Karpas-422 (cell line): ENCODE measurements around the gene ZNF836. TPM values are rescaled to one million over a fixed set of nuclear protein-coding genes. Genes with fewer than 3 reads are reported as not detected.

ENCODE experiments used
- DNase-seq: peaks from one replicate; pipeline ENCODE4 v3.0.0-alpha.2; 2015
- H2AFZ ChIP-seq: fragments of 200-600 bp; sonication (generic); 2 replicates; pipeline ENCODE4 v1.6.1; 2014; ENCODE audit warnings: antibody characterized with exemption, low read length, mixed read lengths
- H3K27ac ChIP-seq: fragments of 200-600 bp; sonication (generic); 2 replicates; pipeline ENCODE4 v1.5.1; 2014; ENCODE audit warnings: mild to moderate bottlenecking, low read length, moderate library complexity
- H3K27me3 ChIP-seq: fragments of 200-600 bp; sonication (generic); 2 replicates; pipeline ENCODE4 v1.6.1; 2014; ENCODE audit warnings: low read length, mixed read lengths
- H3K36me3 ChIP-seq: fragments of 200-600 bp; sonication (generic); 2 replicates; pipeline ENCODE4 v1.6.1; 2014; ENCODE audit warnings: low read length, mixed read lengths; ENCODE audit not compliant: insufficient read depth
- H3K4me1 ChIP-seq: fragments of 200-600 bp; sonication (generic); 2 replicates; pipeline ENCODE4 v1.6.1; 2014; ENCODE audit warnings: mild to moderate bottlenecking, low read length, mixed read lengths
- H3K4me2 ChIP-seq: fragments of 200-600 bp; sonication (generic); 2 replicates; pipeline ENCODE4 v1.6.1; 2014; ENCODE audit warnings: low read length, low read depth, mild to moderate bottlenecking; ENCODE audit not compliant: poor library complexity, severe bottlenecking
- H3K4me3 ChIP-seq: fragments of 200-600 bp; sonication (generic); 2 replicates; pipeline ENCODE4 v1.5.1; 2014; ENCODE audit warnings: mild to moderate bottlenecking, antibody characterized with exemption, low read length, mixed read lengths
- H3K79me2 ChIP-seq: fragments of 200-600 bp; sonication (generic); 2 replicates; pipeline ENCODE4 v1.6.1; 2014; ENCODE audit warnings: mild to moderate bottlenecking, low read length, mixed read lengths
- H3K9ac ChIP-seq: fragments of 200-600 bp; sonication (generic); 2 replicates; pipeline ENCODE4 v1.6.0; 2014; ENCODE audit warnings: low read length
- H3K9me2 ChIP-seq: fragments of 200-600 bp; sonication (generic), shearing (Covaris generic); replicated peaks from 2 replicates; pipeline ENCODE4 v1.6.0; 2014; ENCODE audit warnings: mild to moderate bottlenecking, low read length, moderate library complexity; ENCODE audit not compliant: insufficient read depth
- H3K9me3 ChIP-seq: fragments of 300-700, 200-600 bp; sonication (generic); 2 replicates; pipeline ENCODE4 v1.6.1; 2014; ENCODE audit warnings: low read length, mixed read lengths
- H4K20me1 ChIP-seq: fragments of 200-600 bp; sonication (generic); 2 replicates; pipeline ENCODE4 v1.6.1; 2014; ENCODE audit warnings: mild to moderate bottlenecking, antibody characterized with exemption, low read length, low read depth; ENCODE audit not compliant: insufficient read depth
- total RNA-seq: library from RNA; depleted of rRNA; stranded (reverse); fragments of >200 nt; shearing (Covaris generic); gene quantifications from 2 replicates; pipeline ENCODE4 v1.2.3, GENCODE V29; 2014; ENCODE audit warnings: low replicate concordance; rRNA removed

Gene ZNF836
- total RNA-seq = 5.5 and 9.6 TPM in 2 replicates

- Histone ChIP-seq H3K4me3 (peak within 1 kb of the TSS; percentile 89), H3K36me3 (peaks cover 28% of the 10 kb centered on the region), H3K4me2 (peak within 1 kb of the TSS; percentile 92), H3K9me2 (no peaks in the 10 kb centered on the region), H3K9ac (peak within 1 kb of the TSS; percentile 88), H3K27me3 (no peaks in the 10 kb centered on the region), H3K27ac (peak within 1 kb of the TSS; percentile 32), H2AFZ (peak within 1 kb of the TSS; percentile 82), H4K20me1 (no peaks in the 10 kb centered on the region), H3K4me1 (peaks cover 18% of the 10 kb centered on the region), H3K9me3 (no peaks in the 10 kb centered on the region; the same call in 1 of the 2 replicates), H3K79me2 (peaks cover 20% of the 10 kb centered on the region)
- peak; percentile 97 for DNase-seq
Measured at GRCh38 chr19:52171321-52172169, at the start of gene ZNF836. TSS of gene ZNF836 (minus strand) at chr19:52171621. CDS start at chr19:52168072, 3,549 bp downstream.

- H3K4me3 ChIP-seq = no peak overlapping the region
- H3K27me3 ChIP-seq = no peaks in the 10 kb centered on the region
- no peaks in the 10 kb centered on the region; the same call in 1 of the 2 replicates for H3K79me2 ChIP-seq
- H3K9me2 ChIP-seq = no peaks in the 10 kb centered on the region
- no peak overlapping the region for H3K9ac ChIP-seq
- H4K20me1 ChIP-seq = peaks cover 16% of the 10 kb centered on the region; the same call in 1 of the 2 replicates
- no peak for DNase-seq
- H2AFZ ChIP-seq = no peak overlapping the region
- H3K9me3 ChIP-seq = no peaks in the 10 kb centered on the region
- H3K4me1 ChIP-seq = peaks cover 12% of the 10 kb centered on the region
- no peak overlapping the region for H3K27ac ChIP-seq
- H3K4me2 ChIP-seq = no peak overlapping the region
- H3K36me3 ChIP-seq = peaks cover 90% of the 10 kb centered on the region
Measured at GRCh38 chr19:52221031-52221430, 49.6 kb upstream of the ZNF836 start.

GRCh38 chr19:52219611-52220010 is 48.2 kb upstream of the ZNF836 start:
- Histone ChIP-seq H3K4me3 (no peak overlapping the region), H3K9ac (no peak overlapping the region), H2AFZ (no peak overlapping the region), H3K9me3 (no peaks in the 10 kb centered on the region), H3K36me3 (peaks cover 91% of the 10 kb centered on the region), H3K4me2 (no peak overlapping the region), H3K27ac (no peak overlapping the region), H3K79me2 (peaks cover 5% of the 10 kb centered on the region; the same call in 1 of the 2 replicates), H3K27me3 (no peaks in the 10 kb centered on the region), H3K9me2 (no peaks in the 10 kb centered on the region), H4K20me1 (peaks cover 16% of the 10 kb centered on the region; the same call in 1 of the 2 replicates), H3K4me1 (peaks cover 12% of the 10 kb centered on the region)
- no peak for DNase-seq

DNA sequence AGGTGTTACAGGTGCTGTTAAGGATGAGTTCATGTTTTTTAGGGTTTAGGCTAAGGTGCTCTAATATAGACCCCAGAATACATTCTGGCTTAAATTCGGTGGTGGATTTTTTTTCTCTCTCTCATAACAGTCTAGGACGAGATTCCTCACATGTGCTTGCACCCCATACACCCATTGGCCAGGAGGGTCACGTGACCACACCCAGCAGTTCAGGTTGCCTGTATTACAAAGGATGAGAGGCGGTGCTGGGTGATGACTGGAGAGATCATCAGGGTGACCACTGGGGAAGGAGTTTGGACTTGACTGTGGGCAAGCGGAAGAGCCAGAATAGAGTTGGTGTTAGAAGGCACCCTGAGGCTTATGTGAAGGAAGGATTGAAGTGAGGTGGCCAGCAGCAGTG is 46.2 kb upstream of the ZNF836 start:
- H4K20me1 ChIP-seq = peaks cover 16% of the 10 kb centered on the region; the same call in 1 of the 2 replicates

DNA sequence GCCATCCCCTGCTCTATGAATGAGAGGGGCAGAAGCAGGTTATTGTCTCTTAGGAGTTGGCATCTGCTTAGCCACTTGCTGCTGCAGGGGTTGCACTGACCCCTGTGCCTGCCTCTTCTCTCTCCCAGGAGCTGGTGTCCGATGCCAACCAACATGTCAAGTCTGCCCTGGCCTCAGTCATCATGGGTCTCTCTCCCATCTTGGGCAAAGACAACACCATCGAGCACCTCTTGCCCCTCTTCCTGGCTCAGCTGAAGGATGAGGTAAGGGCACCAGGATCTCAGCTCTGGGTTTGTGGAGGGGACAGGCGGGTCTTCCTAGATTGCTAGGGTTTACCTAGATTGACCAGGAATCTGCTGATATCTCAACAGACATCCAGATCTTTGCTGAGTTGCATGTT is 45.0 kb upstream of the ZNF836 start:
- Histone ChIP-seq H3K9me3 (no peaks in the 10 kb centered on the region), H3K9me2 (no peaks in the 10 kb centered on the region), H3K27me3 (no peaks in the 10 kb centered on the region), H3K9ac (no peak overlapping the region), H4K20me1 (peaks cover 19% of the 10 kb centered on the region; the same call in 1 of the 2 replicates), H2AFZ (no peak overlapping the region), H3K4me2 (no peak overlapping the region), H3K36me3 (peaks cover 87% of the 10 kb centered on the region), H3K79me2 (peaks cover 8% of the 10 kb centered on the region), H3K4me3 (no peak overlapping the region), H3K27ac (no peak overlapping the region), H3K4me1 (no peaks in the 10 kb centered on the region)
- DNase-seq = no peak

More for the DNA sequence above, 46.2 kb upstream of the ZNF836 start:
- no peak for DNase-seq
- no peaks in the 10 kb centered on the region for H3K9me3 ChIP-seq
- H3K79me2 ChIP-seq = peaks cover 5% of the 10 kb centered on the region; the same call in 1 of the 2 replicates
- no peak overlapping the region for H3K4me2 ChIP-seq
- no peaks in the 10 kb centered on the region for H3K9me2 ChIP-seq
- H3K4me3 ChIP-seq = no peak overlapping the region
- H3K27ac ChIP-seq = no peak overlapping the region
- H3K4me1 ChIP-seq = peaks cover 2% of the 10 kb centered on the region; the same call in 1 of the 2 replicates
- H2AFZ ChIP-seq = no peak overlapping the region
- H3K27me3 ChIP-seq = no peaks in the 10 kb centered on the region
- no peak overlapping the region for H3K9ac ChIP-seq
- H3K36me3 ChIP-seq = peaks cover 87% of the 10 kb centered on the region

DNA sequence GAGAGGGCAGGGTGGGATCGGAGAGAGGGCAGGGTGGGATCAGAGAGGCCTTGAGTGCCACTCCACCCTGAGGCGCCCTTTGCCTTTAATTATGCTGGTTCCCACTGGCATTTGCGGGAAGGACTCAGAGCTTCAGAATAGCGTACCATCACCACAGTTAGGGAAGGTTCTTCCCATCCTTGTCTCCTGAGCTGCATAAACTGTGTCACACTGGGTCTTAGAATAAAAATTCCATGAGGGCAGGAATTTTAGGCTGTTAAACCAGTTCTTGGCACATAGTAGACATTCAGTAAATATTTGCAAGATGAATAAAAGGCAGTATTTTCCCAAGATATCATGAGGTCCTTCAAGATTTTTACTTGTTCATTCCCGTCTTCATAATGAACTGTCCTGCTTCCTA is 42.8 kb upstream of the ZNF836 start:
- Histone ChIP-seq H3K4me3 (no peak overlapping the region), H3K9ac (no peak overlapping the region), H2AFZ (no peak overlapping the region), H3K9me2 (no peaks in the 10 kb centered on the region), H3K4me1 (no peaks in the 10 kb centered on the region), H3K9me3 (no peaks in the 10 kb centered on the region), H3K79me2 (peaks cover 22% of the 10 kb centered on the region), H3K36me3 (peaks cover 83% of the 10 kb centered on the region), H3K27ac (no peak overlapping the region), H4K20me1 (peaks cover 17% of the 10 kb centered on the region; the same call in 1 of the 2 replicates), H3K27me3 (no peaks in the 10 kb centered on the region), H3K4me2 (no peak overlapping the region)
- no peak for DNase-seq

- Histone ChIP-seq H3K27me3 (no peaks in the 10 kb centered on the region), H3K4me1 (no peaks in the 10 kb centered on the region), H3K79me2 (peaks cover 30% of the 10 kb centered on the region), H3K4me3 (no peak overlapping the region), H3K36me3 (peaks cover 79% of the 10 kb centered on the region), H3K4me2 (no peak overlapping the region), H3K9me3 (no peaks in the 10 kb centered on the region), H3K27ac (no peak overlapping the region), H3K9ac (no peak overlapping the region), H2AFZ (no peak overlapping the region), H3K9me2 (no peaks in the 10 kb centered on the region), H4K20me1 (peaks cover 16% of the 10 kb centered on the region; the same call in 1 of the 2 replicates)
- no peak for DNase-seq
Measured at GRCh38 chr19:52212572-52213255, 41.3 kb upstream of the ZNF836 start.
